ENCODE measurements around the gene PLAGL1.

GRCh38 chr6:144033816-144034735, 26.0 kb upstream of the PLAGL1 start:
- no peak for TF ChIP-seq CTCF (IDR thresholded peaks at IDR 0.05; ENCODE audit: insufficient read depth, low read depth, low read length)
- no peak for TF ChIP-seq EZH2 (IDR thresholded peaks at IDR 0.05; ENCODE audit: insufficient read depth, low read length)

Measured in astrocyte (in vitro differentiated cells and primary cell).